Neural progenitor cell (in vitro differentiated cells): Measurements from ENCODE around the gene SLC2A6.

Experiments
- CTCF ChIP-seq: fragments of 200-600 bp; sonication (generic); IDR thresholded peaks from 2 replicates; pipeline ENCODE4 v1.5.1; 2017; ENCODE audit warnings: antibody characterized with exemption, mild to moderate bottlenecking
- EZH2 ChIP-seq: fragments of 200-600 bp; sonication (generic); IDR thresholded peaks from 2 replicates; pipeline ENCODE4 v1.6.1; 2017; ENCODE audit warnings: antibody characterized with exemption, mild to moderate bottlenecking, moderate library complexity
- EZH2phosphoT487 ChIP-seq: fragments of 200-600 bp; sonication (generic); IDR thresholded peaks from 2 replicates; pipeline ENCODE4 v1.6.1; 2017; ENCODE audit warnings: antibody characterized with exemption

- TF ChIP-seq EZH2 (no peak), CTCF (no peak), EZH2phosphoT487 (no peak)
These were observed 5.2 kb downstream of the SLC2A6 start for GRCh38 chr9:133473743-133474142.
